RWPE1 (cell line): ENCODE data around the gene ATOX1.

Experiments used
- CTCF ChIA-PET: fragments of 350-600 bp; sonication (Branson Sonifier 250); formaldehyde crosslinking; extraction: SDS; loops from one replicate; lab custom pipeline; 2021; lab: Yijun Ruan, JAX
- POLR2A ChIA-PET: fragments of 400-600 bp; formaldehyde crosslinking; extraction: SDS; loops from one replicate; lab custom pipeline; 2020; ENCODE audit warnings: antibody characterized with exemption; ENCODE audit not compliant: low non-redundant PET; lab: Yijun Ruan, JAX
- DNase-seq: peaks from one replicate; pipeline ENCODE4 v3.0.0; 2012; ENCODE audit warnings: low spot score
- H3K27ac ChIP-seq: fragments of 450-650 bp; 2 replicates; pipeline ENCODE4 v1.5.1; 2017
- TF ChIP-seq, protein P1 (sequence below): fragments of 450-650 bp; conservative IDR thresholded peaks from 2 replicates; pipeline ENCODE4 v1.5.1; 2017; ENCODE audit warnings: low read depth, mild to moderate bottlenecking

ATOX1 gene

DNA sequence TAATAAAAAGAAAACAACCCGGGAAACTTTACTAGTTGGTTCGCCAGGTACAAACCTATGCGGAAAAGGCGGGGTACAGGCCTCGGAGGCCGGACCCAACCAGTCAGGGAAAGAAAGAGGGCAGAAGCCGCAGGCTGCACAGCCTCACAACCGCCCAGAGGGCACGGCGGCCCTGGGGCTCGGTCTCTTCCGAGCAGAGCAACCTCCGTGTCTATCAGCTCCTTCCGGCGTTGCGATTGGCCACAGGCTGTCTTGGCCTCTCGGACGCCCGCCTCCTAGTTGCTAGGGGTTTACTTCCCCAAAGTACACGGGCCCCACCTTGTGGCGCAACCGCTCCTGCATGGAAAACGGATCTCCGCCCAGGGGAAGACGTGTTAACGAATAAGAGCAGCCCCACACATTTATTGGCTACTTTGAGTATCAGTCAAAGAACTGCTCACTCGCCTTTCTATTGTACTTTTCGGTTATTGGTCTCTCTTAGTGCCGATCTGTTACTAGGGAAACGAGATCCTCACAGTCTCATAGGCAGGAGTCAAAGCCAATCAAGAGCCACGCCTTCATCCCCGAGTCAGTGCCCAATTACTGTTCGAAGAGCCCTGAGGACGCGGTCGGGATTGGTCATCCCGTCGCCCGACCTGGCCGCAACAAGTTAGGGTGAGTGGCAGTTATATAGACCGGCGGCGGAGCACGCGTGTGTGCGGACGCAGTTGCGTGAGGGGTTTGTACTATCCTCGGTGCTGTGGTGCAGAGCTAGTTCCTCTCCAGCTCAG lies 13.0 kb upstream of the ATOX1 start, which contains the start of gene G3BP1:
G3BP1 (plus strand) TSS at position 696 of the 770 bp plus-strand sequence. CDS start 14,667 bp downstream, outside the sequence.
- peak; percentile 100 for DNase-seq
- POLR2A ChIA-PET, result interaction anchor here (0.5 to 1.5 kb wide), 8 partner anchors 17 to 372 kb away, joined by 3 to 16 read pairs (median 4); no protein-coding TSS in a partner anchor
- CTCF ChIA-PET, result interaction anchor here (0.5 to 2.0 kb wide), 20 partner anchors 9 to 1905 kb away, joined by 3 to 22 read pairs (median 4); partner anchors contain the start of gene SLC36A1
- TF ChIP-seq, protein P1, sequence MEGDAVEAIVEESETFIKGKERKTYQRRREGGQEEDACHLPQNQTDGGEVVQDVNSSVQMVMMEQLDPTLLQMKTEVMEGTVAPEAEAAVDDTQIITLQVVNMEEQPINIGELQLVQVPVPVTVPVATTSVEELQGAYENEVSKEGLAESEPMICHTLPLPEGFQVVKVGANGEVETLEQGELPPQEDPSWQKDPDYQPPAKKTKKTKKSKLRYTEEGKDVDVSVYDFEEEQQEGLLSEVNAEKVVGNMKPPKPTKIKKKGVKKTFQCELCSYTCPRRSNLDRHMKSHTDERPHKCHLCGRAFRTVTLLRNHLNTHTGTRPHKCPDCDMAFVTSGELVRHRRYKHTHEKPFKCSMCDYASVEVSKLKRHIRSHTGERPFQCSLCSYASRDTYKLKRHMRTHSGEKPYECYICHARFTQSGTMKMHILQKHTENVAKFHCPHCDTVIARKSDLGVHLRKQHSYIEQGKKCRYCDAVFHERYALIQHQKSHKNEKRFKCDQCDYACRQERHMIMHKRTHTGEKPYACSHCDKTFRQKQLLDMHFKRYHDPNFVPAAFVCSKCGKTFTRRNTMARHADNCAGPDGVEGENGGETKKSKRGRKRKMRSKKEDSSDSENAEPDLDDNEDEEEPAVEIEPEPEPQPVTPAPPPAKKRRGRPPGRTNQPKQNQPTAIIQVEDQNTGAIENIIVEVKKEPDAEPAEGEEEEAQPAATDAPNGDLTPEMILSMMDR, result peak; percentile 86
- peak within 1 kb of the TSS; percentile 98 for H3K27ac ChIP-seq

DNA sequence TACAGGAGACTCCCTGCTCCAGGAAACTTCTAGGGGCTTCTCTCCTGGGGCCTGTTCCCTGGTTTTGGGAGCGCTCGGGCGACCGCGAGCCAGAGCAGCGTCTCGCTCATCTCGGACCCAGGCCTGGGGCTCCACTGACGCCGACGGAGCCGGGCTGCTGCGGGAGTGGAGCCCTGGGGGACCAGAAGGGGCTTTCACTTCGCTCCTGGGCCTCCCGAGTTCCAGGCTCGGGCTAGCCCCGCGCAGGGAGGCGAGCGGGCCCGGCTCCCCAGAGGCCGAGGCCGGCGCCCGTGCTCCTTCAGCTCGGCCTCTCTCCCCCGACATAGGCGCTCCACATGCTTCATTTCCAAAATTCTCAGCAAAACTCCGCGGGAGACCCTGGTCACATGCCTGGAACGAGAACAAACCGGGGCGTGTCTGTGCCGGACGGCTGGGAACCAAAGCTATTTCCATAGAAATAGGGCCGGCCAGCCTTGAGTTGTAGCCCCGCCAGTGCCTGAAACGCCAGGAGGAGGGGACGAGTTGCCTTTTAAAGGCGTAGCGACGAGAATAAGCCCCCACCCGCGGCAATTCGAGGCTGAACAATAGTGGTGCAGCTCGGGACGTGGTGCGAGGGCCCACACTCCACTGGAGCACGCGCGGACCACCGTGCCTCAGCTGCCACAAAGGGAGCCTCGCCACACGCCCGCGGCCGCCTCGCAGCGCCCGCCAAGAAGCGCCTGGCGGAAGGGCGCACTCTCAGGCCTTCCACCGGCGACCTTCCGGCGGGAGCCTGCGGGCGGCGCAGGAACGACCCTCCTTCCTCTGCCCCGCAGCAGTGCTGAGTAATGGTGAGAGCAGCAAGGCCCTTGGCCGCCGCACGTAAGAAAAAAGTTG lies 12.2 kb upstream of the ATOX1 start:
- DNase-seq, result peak; percentile 60
- H3K27ac ChIP-seq, result peak overlapping the region; percentile 98
- CTCF ChIA-PET, result interaction anchor here (0.6 to 2.0 kb wide), 16 partner anchors 10 to 1906 kb away, joined by 3 to 22 read pairs (median 4); partner anchors contain the start of gene SLC36A1
- TF ChIP-seq, protein P1, result no peak
- POLR2A ChIA-PET, result interaction anchor here (0.6 to 1.5 kb wide), 5 partner anchors 16 to 112 kb away, joined by 3 to 16 read pairs (median 5); no protein-coding TSS in a partner anchor

DNA sequence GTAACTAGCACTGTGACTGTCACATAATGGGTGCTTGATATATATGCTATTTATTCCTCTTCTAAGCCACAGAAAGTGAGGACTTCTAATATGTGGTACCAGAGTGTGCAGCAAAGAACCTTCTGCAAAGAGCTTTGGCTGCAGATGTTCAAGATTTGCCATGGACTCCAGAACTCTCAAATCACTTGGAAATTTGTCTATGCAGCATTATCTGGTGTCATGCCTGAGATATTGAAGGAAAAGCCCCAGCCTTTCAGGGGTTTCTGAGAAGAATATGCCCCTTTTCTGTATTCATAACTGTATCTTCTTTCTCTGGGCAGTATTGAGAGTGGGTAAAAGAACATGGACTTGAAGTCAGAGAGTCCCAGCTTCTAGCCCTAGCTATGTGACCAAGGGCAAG lies 8.5 kb upstream of the ATOX1 start:
- DNase-seq, result no peak
- POLR2A ChIA-PET, result interaction anchor here (0.5 kb wide), 1 partner anchor 19 kb away, joined by 4 read pairs; no protein-coding TSS in a partner anchor
- TF ChIP-seq, protein P1, result no peak
- CTCF ChIA-PET, result interaction anchor here (1.0 kb wide), 1 partner anchor 26 kb away, joined by 5 read pairs; no protein-coding TSS in a partner anchor
- H3K27ac ChIP-seq, result no peak overlapping the region

DNA sequence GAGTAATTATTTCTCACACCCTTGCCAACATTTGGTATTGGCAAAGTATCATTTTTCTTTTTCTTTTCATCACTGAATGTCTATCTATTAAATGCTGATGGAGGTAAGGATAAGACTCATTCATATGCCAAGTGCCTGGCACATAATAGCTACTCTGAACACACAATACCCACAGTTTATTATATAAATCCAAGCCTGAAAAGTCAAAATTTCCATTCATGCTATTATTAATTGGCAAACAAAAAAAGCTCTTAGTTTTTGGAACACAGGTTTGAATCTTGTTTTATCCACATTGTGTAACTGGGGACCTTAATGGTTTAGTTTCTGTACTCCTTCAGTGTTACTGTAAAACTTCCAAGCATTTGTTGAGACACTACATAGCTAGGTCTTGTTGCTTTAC lies 6.4 kb upstream of the ATOX1 start:
- ChIA-PET CTCF (no interaction called here), POLR2A (no interaction called here)
- H3K27ac ChIP-seq, result no peak overlapping the region
- no peak for DNase-seq
- TF ChIP-seq, protein P1, result no peak

DNA sequence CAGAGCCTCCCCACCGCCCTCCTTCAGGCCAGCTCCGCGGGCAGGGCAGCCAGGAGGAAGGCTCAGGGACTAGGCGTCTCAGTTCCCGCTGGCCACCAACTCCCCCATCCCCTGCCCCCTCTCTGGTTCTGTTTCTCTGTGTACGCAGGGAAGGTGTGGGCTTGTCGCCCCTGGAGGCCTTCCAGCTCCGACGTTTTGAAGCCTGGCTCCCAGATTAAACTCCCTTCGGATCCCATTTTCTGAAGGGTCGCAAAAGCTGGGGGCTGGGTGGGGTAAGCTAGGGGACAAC lies 346 bp downstream of the ATOX1 start:
- CTCF ChIA-PET, result interaction anchor here (0.7 to 1.2 kb wide), 4 partner anchors 18 to 99 kb away, joined by 3 to 5 read pairs (median 4); no protein-coding TSS in a partner anchor

More for the DNA sequence above, 346 bp downstream of the ATOX1 start:
- TF ChIP-seq, protein P1, result no peak
- peak overlapping the region; percentile 71 for H3K27ac ChIP-seq
- no peak for DNase-seq
- POLR2A ChIA-PET, result interaction anchor here (1.2 kb wide), 1 partner anchor 97 kb away, joined by 3 read pairs; no protein-coding TSS in a partner anchor
